HepG2 (cell line): ENCODE data around the gene LEFTY2. TPM values are rescaled to one million over a fixed set of nuclear protein-coding genes. Genes with fewer than 3 reads are reported as not detected.

Experiments
- ATAC-seq: fragments of 200-7000 bp; cut with Tn5 transposase; 3 replicates; pipeline ENCODE4 v1.9.1; 2020; ENCODE audit warnings: mild to moderate bottlenecking, moderate library complexity
- BruUV-seq: library from RNA; stranded (reverse); fragments of 400-500 nt; replicated peaks from 2 replicates; lab custom pipeline; 2021; lab: Mats Ljungman, UMichigan
- CTCF ChIA-PET: fragments of 300-600 bp; formaldehyde crosslinking; extraction: SDS; loops from one replicate; lab custom pipeline; 2021; ENCODE audit warnings: low total read pairs, inconsistent platforms, low intra/inter-chr PET ratio; lab: Yijun Ruan, JAX
- POLR2A ChIA-PET: fragments of 350-600 bp; sonication (Branson Sonifier 250); formaldehyde crosslinking; loops from one replicate; lab custom pipeline; 2020; ENCODE audit warnings: antibody characterized with exemption, inconsistent platforms; lab: Yijun Ruan, JAX
- DNase-seq: peaks from one replicate; pipeline ENCODE4 v3.0.0-alpha.2; 2015; ENCODE audit warnings: low spot score
- FAIRE-seq: peaks from 3 replicates; lab custom pipeline; 2011; peaks lifted over from hg19 to GRCh38; lab: Jason Lieb, UNC
- H2AFZ ChIP-seq: one replicate; pipeline ENCODE4 v1.6.1; 2011; ENCODE audit warnings: low read length, inconsistent platforms
- H3K27ac ChIP-seq: fragments of 300-600 bp; 3 replicates; pipeline ENCODE4 v1.8.0; 2011; ENCODE audit warnings: mixed run types, mild to moderate bottlenecking, mixed read lengths, low read length, inconsistent platforms; ENCODE audit not compliant: insufficient read depth; ENCODE audit errors: extremely low read length
- H3K27me3 ChIP-seq, 2 experiments: fragments of 200-600 bp in 1 of 2; 2 replicates in 1 of 2; 3 replicates in 1 of 2; pipeline versions ENCODE4 v1.6.0 to v1.8.0; 2011; ENCODE audit warnings: low read length in 2 of 2, mild to moderate bottlenecking in 2 of 2, moderate library complexity in 2 of 2, inconsistent platforms in 1 of 2; ENCODE audit not compliant: insufficient read depth in 2 of 2, control insufficient read depth in 1 of 2
- H3K36me3 ChIP-seq, 2 experiments: fragments of 200-600 bp in 1 of 2; replicated peaks in 1 of 2; 2 replicates in 1 of 2; 3 replicates in 1 of 2; pipeline versions ENCODE4 v1.5.1 to v1.8.0; 2011; ENCODE audit warnings: low read length in 2 of 2, inconsistent platforms in 1 of 2; ENCODE audit not compliant: insufficient read depth in 2 of 2, control insufficient read depth in 1 of 2
- H3K4me1 ChIP-seq: 2 replicates; pipeline ENCODE4 v1.5.1; 2012; ENCODE audit warnings: low read length, inconsistent platforms; ENCODE audit not compliant: insufficient read depth
- H3K4me2 ChIP-seq: 2 replicates; pipeline ENCODE4 v1.6.0; 2011; ENCODE audit warnings: low read depth, low read length, inconsistent platforms
- H3K4me3 ChIP-seq, 3 experiments: fragments of 200-600 bp in 1 of 3; sonication (generic), shearing (Covaris generic) in 1 of 3; replicated peaks in 1 of 3; 2 replicates each; pipeline ENCODE4 v1.5.1; 2011 to 2016; ENCODE audit warnings: low read length in 3 of 3, inconsistent platforms in 2 of 3, low read depth in 2 of 3, mild to moderate bottlenecking in 2 of 3, control low read depth in 1 of 3, mixed read lengths in 1 of 3; ENCODE audit not compliant: insufficient read depth in 1 of 3
- H3K79me2 ChIP-seq: one replicate; pipeline ENCODE4 v1.6.1; 2011; ENCODE audit warnings: low read length, inconsistent platforms; ENCODE audit not compliant: insufficient read depth
- H3K9ac ChIP-seq: 2 replicates; pipeline ENCODE4 v1.6.0; 2011; ENCODE audit warnings: mild to moderate bottlenecking, low read depth, low read length, inconsistent platforms; ENCODE audit not compliant: insufficient read depth
- H3K9me3 ChIP-seq: 2 replicates; pipeline ENCODE4 v1.5.1; 2012; ENCODE audit warnings: mild to moderate bottlenecking, low read length
- H4K20me1 ChIP-seq: 2 replicates; pipeline ENCODE4 v1.6.0; 2011; ENCODE audit warnings: inconsistent platforms, mild to moderate bottlenecking, low read length, moderate library complexity; ENCODE audit not compliant: insufficient read depth
- AHDC1 ChIP-seq: sonication (generic); formaldehyde crosslinking; IDR thresholded peaks from 2 replicates; pipeline ENCODE4 v1.5.1; 2020; ENCODE audit warnings: mild to moderate bottlenecking, missing genetic modification reagents, borderline replicate concordance
- GPBP1L1 ChIP-seq: sonication (generic); formaldehyde crosslinking; IDR thresholded peaks from 2 replicates; pipeline ENCODE4 v1.5.0; 2020; ENCODE audit warnings: mild to moderate bottlenecking, missing genetic modification reagents
- HNRNPH1 ChIP-seq: fragments of 200-400 bp; formaldehyde crosslinking; optimal IDR thresholded peaks from 2 replicates; pipeline ENCODE3; 2017; ENCODE audit warnings: mild to moderate bottlenecking, low read depth, low read length
- JUNB ChIP-seq: sonication (generic); formaldehyde crosslinking; IDR thresholded peaks from 2 replicates; pipeline ENCODE4 v1.8.0; 2022; ENCODE audit warnings: missing genetic modification reagents, mild to moderate bottlenecking, borderline replicate concordance
- REPIN1 ChIP-seq: sonication (generic); formaldehyde crosslinking; IDR thresholded peaks from 2 replicates; pipeline ENCODE4 v1.8.0; 2022; ENCODE audit warnings: missing genetic modification reagents, low read depth, mild to moderate bottlenecking, borderline replicate concordance
- SRSF9 ChIP-seq: fragments of 200-400 bp; formaldehyde crosslinking; IDR thresholded peaks from 2 replicates; pipeline ENCODE4 v1.6.1; 2018; ENCODE audit warnings: borderline replicate concordance, mild to moderate bottlenecking, low read depth, low read length; ENCODE audit not compliant: insufficient read depth, poor library complexity, severe bottlenecking
- ZFP62 ChIP-seq: sonication (generic); formaldehyde crosslinking; IDR thresholded peaks from 2 replicates; pipeline ENCODE4 v1.4.0; 2020; ENCODE audit warnings: missing genetic modification reagents
- ZNF512B ChIP-seq: sonication (generic); formaldehyde crosslinking; IDR thresholded peaks from 2 replicates; pipeline ENCODE4 v1.5.1; 2020; ENCODE audit warnings: missing genetic modification reagents, mild to moderate bottlenecking, borderline replicate concordance
- ZNF570 ChIP-seq: sonication (generic); formaldehyde crosslinking; IDR thresholded peaks from 2 replicates; pipeline ENCODE4 v1.4.0; 2020; ENCODE audit warnings: mild to moderate bottlenecking, missing genetic modification reagents, borderline replicate concordance
- ZNF639 ChIP-seq: conservative IDR thresholded peaks from 2 replicates; pipeline ENCODE4 v1.6.1; 2018; ENCODE audit warnings: missing genetic modification reagents
- WGBS: methylation state at CpG from one replicate; pipeline ENCODE4 v1.1.6; 2017; ENCODE audit warnings: low lambda C conversion rate; 5-methylcytosine and 5-hydroxymethylcytosine counted together
- in situ Hi-C: cut with HindIII; loops from 2 replicates; pipeline ENCODE4 v1.10.0; 2017; ENCODE audit warnings: low pct_unique_long_range_greater_than_20kb; ENCODE audit not compliant: extremely low pct_ligation_motif_present
- intact Hi-C: fragments of 100-400 bp; cut with micrococcal nuclease; formaldehyde crosslinking; loops from one replicate; pipeline ENCODE4 v1.10.0; 2022; ENCODE audit not compliant: unreplicated experiment
- polyA plus RNA-seq, 8 experiments: library from polyadenylated mRNA; depleted of rRNA in 3 of 8; stranded (reverse) in 7 of 8; unstranded in 1 of 8; fragments of >200 nt; fragmentation: Illumina TruSeq in 4 of 8; extraction: Trizol in 4 of 8; gene quantifications; 2 replicates each; pipeline versions ENCODE4 v1.2.1 to v1.2.3, GENCODE V29; 2011 to 2016; ENCODE audit warnings: low read depth in 4 of 8, missing spikeins in 1 of 8, mixed read lengths in 1 of 8; ENCODE audit not compliant: insufficient read depth in 1 of 8
- total RNA-seq, 5 experiments: library from RNA; depleted of rRNA; stranded (reverse); fragments of >200 nt; fragmentation: Illumina TruSeq; extraction: Trizol; gene quantifications; 2 replicates each; pipeline ENCODE4 v1.2.3, GENCODE V29; 2016; ENCODE audit warnings: low read depth in 1 of 5

Gene LEFTY2
- total and polyA plus RNA-seq, 2 of the 13 experiments (the other 11 are each of a cell fraction or from before 2014, with no cell fraction given): 0.13 to 0.33 TPM

- ATAC-seq (no peak), FAIRE-seq (no peak), DNase-seq (no peak)
- H3K4me1 ChIP-seq: peaks cover 8% of the 10 kb centered on the region
- no peak overlapping the region for H3K4me3 ChIP-seq
- ChIA-PET CTCF (no interaction called here), POLR2A (no interaction called here)
- H3K27me3 ChIP-seq: no peaks in the 10 kb centered on the region; a peak in 2 of 5 replicates
- WGBS: 61% methylated on average over 14 of the region's 14 CpGs
- H2AFZ ChIP-seq: no peak overlapping the region
- H3K27ac ChIP-seq: no peak overlapping the region
- BruUV-seq: no TSS peak
- no peaks in the 10 kb centered on the region for H3K36me3 ChIP-seq
- H4K20me1 ChIP-seq: no peaks in the 10 kb centered on the region
- in situ Hi-C loops: no loop called here
- H3K4me2 ChIP-seq: no peak overlapping the region; the same call in 1 of the 2 replicates
- H3K9ac ChIP-seq: no peak overlapping the region
- no peaks in the 10 kb centered on the region for H3K9me3 ChIP-seq
- intact Hi-C loops: loop anchor here (10.0 kb wide), 1 partner anchor 104 kb away; no protein-coding TSS in a partner anchor
- H3K79me2 ChIP-seq: peaks cover 3% of the 10 kb centered on the region
- TF ChIP-seq ZNF512B (CRISPR knock-in tag) (no peak), SRSF9 (no peak), REPIN1 (CRISPR knock-in tag) (no peak), HNRNPH1 (no peak), ZNF639 (CRISPR knock-in tag) (no peak), ZNF570 (CRISPR knock-in tag) (no peak), GPBP1L1 (no peak), AHDC1 (CRISPR knock-in tag) (no peak), ZFP62 (CRISPR knock-in tag) (no peak), JUNB (CRISPR knock-in tag) (no peak)
Observed at GRCh38 chr1:225928186-225929175, 12.5 kb downstream of the LEFTY2 start.
